Effector memory CD8-positive, alpha-beta T cell (primary cell): ENCODE data around the gene NFATC2.
"Not testable (repeated sequence)": the region's sequence is repeated elsewhere in the genome, so short reads cannot be mapped to it uniquely, and the experiment has no call there.

ENCODE experiments used
- ATAC-seq: fragments of 150-1000 bp; cut with Tn5 transposase; replicated peaks from 2 replicates; pipeline ENCODE4 v1.10.0; 2021; ENCODE audit warnings: mild to moderate bottlenecking, moderate library complexity
- DNase-seq, 3 experiments: peaks; one replicate each; pipeline ENCODE4 v3.0.0; 2021
- H3K27ac Mint-ChIP-seq, 2 donors: one replicate each; pipeline ENCODE4 v1.8.0; 2022; ENCODE audit warnings: mild to moderate bottlenecking in 2 of 2, mixed read lengths in 2 of 2, moderate library complexity in 2 of 2
- H3K27me3 Mint-ChIP-seq, 2 donors: one replicate each; pipeline ENCODE4 v1.8.0; 2022; ENCODE audit warnings: mixed read lengths in 2 of 2
- H3K36me3 Mint-ChIP-seq: one replicate; pipeline ENCODE4 v1.8.0; 2022; ENCODE audit warnings: mild to moderate bottlenecking, moderate library complexity, mixed read lengths; ENCODE audit not compliant: insufficient read depth
- H3K4me1 Mint-ChIP-seq, 2 donors: one replicate each; pipeline ENCODE4 v1.8.0; 2022; ENCODE audit warnings: low read depth in 2 of 2, mixed read lengths in 2 of 2
- H3K4me3 Mint-ChIP-seq, 2 donors: one replicate each; pipeline ENCODE4 v1.8.0; 2022; ENCODE audit warnings: mild to moderate bottlenecking in 2 of 2, mixed read lengths in 2 of 2, moderate library complexity in 2 of 2
- H3K9me3 Mint-ChIP-seq, 2 donors: one replicate each; pipeline ENCODE4 v1.8.0; 2022; ENCODE audit warnings: mixed read lengths in 2 of 2

Gene NFATC2

GRCh38 chr20:51350941-51351631 lies 191.4 kb downstream of the NFATC2 start:
- DNase-seq = no peak
- H3K4me3 Mint-ChIP-seq = no peak overlapping the region

GRCh38 chr20:51348876-51349275 lies 193.6 kb downstream of the NFATC2 start:
- Mint-ChIP-seq H3K9me3 (no peaks in the 10 kb centered on the region), H3K4me3 (no peak overlapping the region), H3K27me3 (no peaks in the 10 kb centered on the region), H3K36me3 (peaks cover 3% of the 10 kb centered on the region), H3K4me1 (no peaks in the 10 kb centered on the region), H3K27ac (no peak overlapping the region)
- DNase-seq = no peak
- ATAC-seq = no peak

More at GRCh38 chr20:51350941-51351631, 191.4 kb downstream of the NFATC2 start:
- no peaks in the 10 kb centered on the region for H3K27me3 Mint-ChIP-seq
- H3K9me3 Mint-ChIP-seq = no peaks in the 10 kb centered on the region
- H3K4me1 Mint-ChIP-seq = peaks cover 4 to 7% of the 10 kb centered on the region in 2 donors
- H3K27ac Mint-ChIP-seq = no peak overlapping the region
- no peaks in the 10 kb centered on the region for H3K36me3 Mint-ChIP-seq
- no peak for ATAC-seq

- ATAC-seq (no peak), DNase-seq (no peak)
- Mint-ChIP-seq H3K4me1 (no peaks in the 10 kb centered on the region), H3K36me3 (peaks cover 5% of the 10 kb centered on the region), H3K27ac (no peak overlapping the region), H3K27me3 (peaks cover 0 to 7% of the 10 kb centered on the region in 2 donors), H3K4me3 (no peak overlapping the region), H3K9me3 (no peaks in the 10 kb centered on the region)
These were observed 194.7 kb downstream of the NFATC2 start for GRCh38 chr20:51347831-51348230.

- DNase-seq = no peak
- Mint-ChIP-seq H3K4me3 (no peak overlapping the region), H3K27me3 (peaks cover 0 to 8% of the 10 kb centered on the region in 2 donors), H3K27ac (no peak overlapping the region), H3K9me3 (no peaks in the 10 kb centered on the region), H3K36me3 (peaks cover 6% of the 10 kb centered on the region), H3K4me1 (no peaks in the 10 kb centered on the region)
- ATAC-seq = no peak
These were observed 195.6 kb downstream of the NFATC2 start for GRCh38 chr20:51346686-51347485.

- H3K4me1 Mint-ChIP-seq = no peaks in the 10 kb centered on the region
- peaks cover 6% of the 10 kb centered on the region for H3K36me3 Mint-ChIP-seq
- H3K27me3 Mint-ChIP-seq = peaks cover 0 to 17% of the 10 kb centered on the region in 2 donors
- DNase-seq = no peak
- H3K4me3 Mint-ChIP-seq = no peak overlapping the region
- no peak overlapping the region for H3K27ac Mint-ChIP-seq
- no peak for ATAC-seq
- no peaks in the 10 kb centered on the region for H3K9me3 Mint-ChIP-seq
These were observed 196.9 kb downstream of the NFATC2 start for GRCh38 chr20:51345601-51346101.

- not testable (repeated sequence) for H3K27ac Mint-ChIP-seq, H3K9me3 Mint-ChIP-seq, H3K4me3 Mint-ChIP-seq, ATAC-seq, DNase-seq, H3K36me3 Mint-ChIP-seq, H3K4me1 Mint-ChIP-seq
- peaks cover 0 to 17% of the 10 kb centered on the region in 2 donors for H3K27me3 Mint-ChIP-seq
These were observed 198.7 kb downstream of the NFATC2 start for GRCh38 chr20:51343802-51344201.

GRCh38 chr20:51342510-51343236 lies 199.8 kb downstream of the NFATC2 start:
- H3K27ac Mint-ChIP-seq = no peak overlapping the region

GRCh38 chr20:51341581-51341980 lies 200.9 kb downstream of the NFATC2 start:
- no peak overlapping the region for H3K27ac Mint-ChIP-seq
- H3K36me3 Mint-ChIP-seq = peaks cover 6% of the 10 kb centered on the region
- peaks cover 0 to 3% of the 10 kb centered on the region in 2 donors for H3K4me1 Mint-ChIP-seq
- DNase-seq (no peak), ATAC-seq (no peak)
- H3K27me3 Mint-ChIP-seq = peaks cover 0 to 17% of the 10 kb centered on the region in 2 donors
- no peak overlapping the region for H3K4me3 Mint-ChIP-seq
- H3K9me3 Mint-ChIP-seq = no peaks in the 10 kb centered on the region

More at GRCh38 chr20:51342510-51343236, 199.8 kb downstream of the NFATC2 start:
- ATAC-seq = no peak
- no peaks in the 10 kb centered on the region for H3K9me3 Mint-ChIP-seq
- DNase-seq = no peak
- no peak overlapping the region for H3K4me3 Mint-ChIP-seq
- peaks cover 6% of the 10 kb centered on the region for H3K36me3 Mint-ChIP-seq
- peaks cover 0 to 17% of the 10 kb centered on the region in 2 donors for H3K27me3 Mint-ChIP-seq
- H3K4me1 Mint-ChIP-seq = no peaks in the 10 kb centered on the region

GRCh38 chr20:51340451-51340840 lies 202.1 kb downstream of the NFATC2 start:
- DNase-seq (no peak), ATAC-seq (no peak)
- Mint-ChIP-seq H3K27ac (no peak overlapping the region), H3K4me3 (no peak overlapping the region), H3K36me3 (peaks cover 6% of the 10 kb centered on the region), H3K9me3 (no peaks in the 10 kb centered on the region), H3K4me1 (peaks cover 0 to 3% of the 10 kb centered on the region in 2 donors), H3K27me3 (peaks cover 0 to 17% of the 10 kb centered on the region in 2 donors)

GRCh38 chr20:51339721-51340450 lies 202.6 kb downstream of the NFATC2 start:
- Mint-ChIP-seq H3K4me1 (peaks cover 0 to 3% of the 10 kb centered on the region in 2 donors), H3K27me3 (peaks cover 0 to 17% of the 10 kb centered on the region in 2 donors), H3K4me3 (no peak overlapping the region), H3K36me3 (peaks cover 4% of the 10 kb centered on the region), H3K27ac (no peak overlapping the region), H3K9me3 (no peaks in the 10 kb centered on the region)
- ATAC-seq = no peak
- DNase-seq = no peak

- H3K27me3 Mint-ChIP-seq = peaks cover 0 to 17% of the 10 kb centered on the region in 2 donors
- peaks cover 0 to 8% of the 10 kb centered on the region in 2 donors for H3K4me1 Mint-ChIP-seq
- peaks cover 2% of the 10 kb centered on the region for H3K36me3 Mint-ChIP-seq
- H3K4me3 Mint-ChIP-seq = no peak overlapping the region
- no peaks in the 10 kb centered on the region for H3K9me3 Mint-ChIP-seq
- ATAC-seq = no peak
- no peak overlapping the region for H3K27ac Mint-ChIP-seq
- DNase-seq = no peak
These were observed 203.7 kb downstream of the NFATC2 start for GRCh38 chr20:51338692-51339440.

- H3K4me3 Mint-ChIP-seq = no peak overlapping the region
- H3K4me1 Mint-ChIP-seq = peaks cover 0 to 8% of the 10 kb centered on the region in 2 donors
- H3K27ac Mint-ChIP-seq = no peak overlapping the region
- DNase-seq = no peak
- no peaks in the 10 kb centered on the region for H3K36me3 Mint-ChIP-seq
- H3K9me3 Mint-ChIP-seq = no peaks in the 10 kb centered on the region
- no peak for ATAC-seq
- peaks cover 0 to 9% of the 10 kb centered on the region in 2 donors for H3K27me3 Mint-ChIP-seq
These were observed 205.3 kb downstream of the NFATC2 start for GRCh38 chr20:51337126-51337805.
